ENCODE data around the gene CD320.
A peak's percentile ranks its signal among the peaks of the same experiment; 100 is the strongest.
"Not testable (repeated sequence)": the region's sequence is repeated elsewhere in the genome, so short reads cannot be mapped to it uniquely, and the experiment has no call there.

CD320 gene

DNA sequence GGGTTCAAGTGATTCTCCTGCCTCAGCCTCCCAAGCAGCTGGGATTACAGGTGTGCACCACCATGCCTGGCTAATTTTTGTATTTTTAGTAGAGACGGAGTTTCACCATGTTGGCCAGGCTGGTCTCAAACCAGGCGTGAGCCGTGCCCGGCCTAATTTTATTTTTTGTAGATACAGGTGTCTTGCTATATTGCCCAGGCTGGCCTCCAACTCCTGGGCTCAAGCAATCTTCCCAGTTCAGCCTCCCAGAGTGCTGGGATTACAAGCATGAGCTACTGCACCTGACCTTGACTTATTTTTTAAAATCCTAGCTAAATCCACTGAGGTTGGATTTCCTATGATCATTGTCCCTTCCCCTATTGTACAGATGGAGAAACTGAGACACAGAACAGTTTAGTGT lies 33.3 kb upstream of the CD320 start:
- H3K4me3 ChIP-seq (ENCODE audit: low read length); H3K4me1 ChIP-seq (ENCODE audit: insufficient read depth, low read length); H3K27ac ChIP-seq (ENCODE audit: low read depth, low read length); H3K9me3 ChIP-seq (ENCODE audit: insufficient read depth, low read depth, low read length); H3K36me3 ChIP-seq (ENCODE audit: insufficient read depth, low read length); H3K9ac ChIP-seq (ENCODE audit: low read depth, low read length): not testable (repeated sequence)
- peaks cover 40% of the 10 kb centered on the region for H3K27me3 ChIP-seq (ENCODE audit: insufficient read depth, low read length)
- 87% methylated on average over 4 of the region's 4 CpGs for WGBS

DNA sequence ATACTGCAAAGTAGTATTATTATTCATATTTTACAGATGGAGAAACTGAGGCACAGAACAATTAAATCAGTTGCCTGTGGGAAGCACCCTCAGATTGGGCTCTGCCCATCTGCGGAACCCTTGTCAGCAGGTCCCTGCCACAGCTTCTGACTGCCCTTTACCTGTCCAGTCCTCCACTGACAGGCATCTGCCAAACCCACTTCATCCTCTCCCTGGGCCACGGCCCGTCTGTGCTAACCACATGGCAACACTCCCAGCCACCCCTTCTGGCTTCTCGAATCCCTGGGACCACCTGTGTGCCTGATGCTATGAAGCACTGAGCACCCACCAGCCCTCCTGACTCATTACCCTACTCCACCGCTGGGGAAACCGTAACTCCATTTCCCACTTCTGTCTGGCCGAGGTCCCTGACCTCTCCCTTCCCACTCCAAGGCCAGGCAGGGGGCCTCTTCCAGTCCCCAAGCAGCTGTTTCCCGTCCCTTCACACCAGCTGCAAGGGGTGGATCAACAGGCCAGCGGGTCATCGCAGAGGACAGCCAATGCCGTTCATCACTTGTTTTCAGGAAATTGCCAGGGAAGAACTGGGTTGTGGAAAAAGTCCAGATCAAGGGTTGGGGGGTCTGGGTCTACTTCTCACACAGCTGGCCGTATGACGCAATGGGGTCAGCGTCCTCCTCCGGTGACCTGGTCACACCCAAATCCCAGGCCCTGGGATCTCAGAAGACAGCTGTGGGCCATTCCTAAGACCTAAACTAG lies 32.4 kb upstream of the CD320 start:
- WGBS, result 63% methylated on average over 15 of the region's 15 CpGs

DNA sequence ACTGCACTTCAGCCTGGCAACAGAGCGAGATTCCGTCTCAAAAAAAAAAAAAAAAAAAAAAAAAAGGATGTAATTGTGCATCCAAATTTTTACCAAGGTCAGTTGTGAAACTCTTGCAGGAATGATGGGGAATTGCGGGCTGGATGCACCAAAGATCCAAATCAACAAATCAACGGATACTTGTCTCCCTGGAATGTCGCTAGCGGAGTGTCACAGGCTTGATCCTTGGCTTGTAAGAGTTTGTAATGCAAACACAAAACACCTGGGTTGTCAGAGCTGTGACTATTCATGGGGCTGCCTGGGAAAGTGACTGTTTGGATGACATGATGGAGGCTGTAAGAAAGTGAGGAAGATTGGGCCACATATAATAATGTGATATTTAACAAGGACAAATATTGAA lies 30.7 kb upstream of the CD320 start:
- H3K4me1 ChIP-seq (ENCODE audit: insufficient read depth, low read length), result no peaks in the 10 kb centered on the region
- WGBS, result 65% methylated on average over 4 of the region's 6 CpGs
- H3K27me3 ChIP-seq (ENCODE audit: insufficient read depth, low read length), result peaks cover 60% of the 10 kb centered on the region

More for the DNA sequence above, 32.4 kb upstream of the CD320 start:
- Histone ChIP-seq H3K27ac (ENCODE audit: low read depth, low read length) (no peak overlapping the region), H3K9ac (ENCODE audit: low read depth, low read length) (no peak overlapping the region), H3K9me3 (ENCODE audit: insufficient read depth, low read depth, low read length) (no peaks in the 10 kb centered on the region), H3K4me1 (ENCODE audit: insufficient read depth, low read length) (no peaks in the 10 kb centered on the region), H3K36me3 (ENCODE audit: insufficient read depth, low read length) (no peaks in the 10 kb centered on the region), H3K4me3 (ENCODE audit: low read length) (no peak overlapping the region), H3K27me3 (ENCODE audit: insufficient read depth, low read length) (peaks cover 50% of the 10 kb centered on the region)

DNA sequence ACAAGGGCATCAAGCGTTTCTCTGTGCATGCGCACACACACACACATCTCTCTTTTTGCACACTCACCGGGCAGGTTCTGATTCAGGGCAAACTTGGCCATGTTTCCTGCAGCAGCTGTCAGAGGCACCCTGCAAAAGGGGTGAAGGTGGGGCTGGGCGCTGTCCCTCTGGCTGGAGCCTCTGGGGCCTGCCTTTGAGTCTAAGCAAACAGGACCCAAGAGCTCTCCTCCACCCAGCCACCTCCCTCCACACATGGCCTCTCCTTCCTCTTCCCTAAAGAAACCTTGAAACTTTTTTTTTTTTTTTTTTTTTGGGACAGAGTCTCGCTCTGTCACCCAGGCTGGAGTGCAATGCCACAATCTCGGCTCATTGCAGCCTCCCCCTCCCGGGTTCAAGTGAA lies 29.6 kb upstream of the CD320 start:
- Histone ChIP-seq H3K9ac (ENCODE audit: low read depth, low read length) (no peak overlapping the region), H3K4me1 (ENCODE audit: insufficient read depth, low read length) (no peaks in the 10 kb centered on the region), H3K27me3 (ENCODE audit: insufficient read depth, low read length) (peaks cover 64% of the 10 kb centered on the region), H3K9me3 (ENCODE audit: insufficient read depth, low read depth, low read length) (no peaks in the 10 kb centered on the region), H3K27ac (ENCODE audit: low read depth, low read length) (no peak overlapping the region), H3K4me3 (ENCODE audit: low read length) (no peak overlapping the region), H3K36me3 (ENCODE audit: insufficient read depth, low read length) (no peaks in the 10 kb centered on the region)
- 93% methylated on average over 7 of the region's 7 CpGs for WGBS

More for the DNA sequence above, 30.7 kb upstream of the CD320 start:
- H3K9ac ChIP-seq (ENCODE audit: low read depth, low read length), result no peak overlapping the region
- H3K4me3 ChIP-seq (ENCODE audit: low read length), result no peak overlapping the region
- no peaks in the 10 kb centered on the region for H3K36me3 ChIP-seq (ENCODE audit: insufficient read depth, low read length)
- H3K9me3 ChIP-seq (ENCODE audit: insufficient read depth, low read depth, low read length), result no peaks in the 10 kb centered on the region
- H3K27ac ChIP-seq (ENCODE audit: low read depth, low read length), result no peak overlapping the region

DNA sequence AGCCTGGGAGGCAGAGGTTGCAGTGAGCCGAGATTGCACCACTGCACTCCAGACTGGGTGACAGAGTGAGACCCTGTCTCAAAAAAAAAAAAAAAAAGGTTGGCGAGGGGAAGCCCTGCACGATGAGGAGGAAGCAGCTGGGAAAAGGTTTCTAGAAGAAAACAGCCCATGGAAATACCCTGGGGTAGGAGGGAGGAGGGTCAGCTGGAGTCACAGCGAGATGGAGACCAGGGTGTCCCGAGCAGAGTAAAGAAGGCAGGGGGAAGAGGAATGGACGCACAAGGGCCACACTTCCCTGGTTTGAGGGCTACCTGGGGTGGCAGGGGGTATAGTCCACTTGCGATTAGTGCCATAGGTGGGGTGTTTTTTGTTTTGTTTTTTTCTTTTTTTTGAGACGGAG lies 28.5 kb upstream of the CD320 start:
- H3K27ac ChIP-seq (ENCODE audit: low read depth, low read length), result no peak overlapping the region
- H3K9ac ChIP-seq (ENCODE audit: low read depth, low read length), result no peak overlapping the region
- no peaks in the 10 kb centered on the region for H3K4me1 ChIP-seq (ENCODE audit: insufficient read depth, low read length)
- no peaks in the 10 kb centered on the region for H3K9me3 ChIP-seq (ENCODE audit: insufficient read depth, low read depth, low read length)
- peaks cover 63% of the 10 kb centered on the region for H3K27me3 ChIP-seq (ENCODE audit: insufficient read depth, low read length)
- 85% methylated on average over 8 of the region's 8 CpGs for WGBS
- no peaks in the 10 kb centered on the region for H3K36me3 ChIP-seq (ENCODE audit: insufficient read depth, low read length)
- H3K4me3 ChIP-seq (ENCODE audit: low read length), result no peak overlapping the region

DNA sequence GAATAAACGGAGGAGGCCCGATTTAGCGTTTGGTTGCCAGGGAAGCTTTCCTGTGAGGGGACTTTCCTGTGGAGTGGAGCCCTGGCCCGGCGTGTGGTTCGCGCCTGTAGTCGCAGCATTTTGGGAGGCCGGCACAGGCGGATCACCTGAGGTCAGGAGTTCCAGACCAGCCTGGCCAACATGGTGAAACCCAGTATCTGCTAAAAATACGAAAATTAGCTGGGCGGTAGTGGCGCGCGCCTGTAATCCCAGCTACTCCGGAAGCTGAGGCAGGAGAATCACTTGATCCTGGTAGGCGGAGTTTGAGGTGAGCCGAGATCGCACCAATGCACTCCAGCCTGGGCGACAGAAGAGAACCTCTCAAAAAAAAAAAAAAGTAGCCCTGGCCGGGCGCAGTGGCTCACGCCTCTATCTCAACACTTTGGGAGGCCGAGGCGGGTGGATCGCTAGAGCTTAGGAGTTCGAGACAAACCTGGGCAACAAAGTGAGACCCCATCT lies 28.0 kb upstream of the CD320 start:
- Histone ChIP-seq H3K9me3 (ENCODE audit: insufficient read depth, low read depth, low read length) (no peaks in the 10 kb centered on the region), H3K36me3 (ENCODE audit: insufficient read depth, low read length) (no peaks in the 10 kb centered on the region), H3K4me1 (ENCODE audit: insufficient read depth, low read length) (no peaks in the 10 kb centered on the region), H3K27me3 (ENCODE audit: insufficient read depth, low read length) (peaks cover 66% of the 10 kb centered on the region), H3K9ac (ENCODE audit: low read depth, low read length) (no peak overlapping the region), H3K27ac (ENCODE audit: low read depth, low read length) (no peak overlapping the region), H3K4me3 (ENCODE audit: low read length) (no peak overlapping the region)
- WGBS, result 71% methylated on average over 27 of the region's 27 CpGs

DNA sequence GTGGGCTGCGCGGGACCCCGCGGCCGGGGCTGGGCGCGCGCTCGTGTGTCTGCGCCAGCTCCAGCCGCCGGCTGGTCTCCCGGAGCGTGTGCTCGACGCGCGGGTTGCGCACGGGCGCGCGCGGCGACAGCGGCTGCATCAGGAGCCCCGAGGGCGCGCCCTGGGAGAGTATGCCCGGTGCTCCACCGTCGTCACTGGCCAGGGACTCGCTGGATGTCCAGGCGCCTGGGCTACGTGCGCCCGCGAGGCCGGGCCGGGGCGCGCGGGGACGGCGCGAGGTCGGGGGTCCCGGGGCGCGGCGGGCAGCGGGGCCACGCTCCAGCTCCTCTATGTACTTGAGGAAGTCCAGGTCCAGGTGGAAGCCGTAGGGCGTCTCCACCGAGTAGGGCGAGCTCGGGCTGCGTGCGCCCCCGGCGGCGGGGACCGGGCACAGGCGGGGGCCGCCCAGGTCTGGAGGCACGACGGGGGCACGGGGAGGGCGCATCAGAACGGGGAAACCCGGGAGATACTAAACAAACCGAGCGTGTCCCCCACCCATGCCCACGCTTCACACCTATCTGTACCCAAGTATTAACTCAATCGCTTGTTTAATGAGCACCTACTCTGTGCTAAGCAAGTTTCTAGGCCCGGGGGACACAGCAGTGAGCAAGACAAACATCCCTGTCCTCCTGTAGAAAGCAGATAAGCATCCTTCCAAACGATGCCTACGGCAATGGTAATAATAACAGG lies 27.3 kb upstream of the CD320 start:
- H3K4me3 ChIP-seq (ENCODE audit: low read length), result peak overlapping the region; percentile 58
- no peaks in the 10 kb centered on the region for H3K4me1 ChIP-seq (ENCODE audit: insufficient read depth, low read length)
- no peaks in the 10 kb centered on the region for H3K36me3 ChIP-seq (ENCODE audit: insufficient read depth, low read length)
- H3K9ac ChIP-seq (ENCODE audit: low read depth, low read length), result no peak overlapping the region
- WGBS, result 6% methylated on average over 79 of the region's 79 CpGs
- peaks cover 63% of the 10 kb centered on the region for H3K27me3 ChIP-seq (ENCODE audit: insufficient read depth, low read length)
- H3K9me3 ChIP-seq (ENCODE audit: insufficient read depth, low read depth, low read length), result no peaks in the 10 kb centered on the region
- no peak overlapping the region for H3K27ac ChIP-seq (ENCODE audit: low read depth, low read length)

DNA sequence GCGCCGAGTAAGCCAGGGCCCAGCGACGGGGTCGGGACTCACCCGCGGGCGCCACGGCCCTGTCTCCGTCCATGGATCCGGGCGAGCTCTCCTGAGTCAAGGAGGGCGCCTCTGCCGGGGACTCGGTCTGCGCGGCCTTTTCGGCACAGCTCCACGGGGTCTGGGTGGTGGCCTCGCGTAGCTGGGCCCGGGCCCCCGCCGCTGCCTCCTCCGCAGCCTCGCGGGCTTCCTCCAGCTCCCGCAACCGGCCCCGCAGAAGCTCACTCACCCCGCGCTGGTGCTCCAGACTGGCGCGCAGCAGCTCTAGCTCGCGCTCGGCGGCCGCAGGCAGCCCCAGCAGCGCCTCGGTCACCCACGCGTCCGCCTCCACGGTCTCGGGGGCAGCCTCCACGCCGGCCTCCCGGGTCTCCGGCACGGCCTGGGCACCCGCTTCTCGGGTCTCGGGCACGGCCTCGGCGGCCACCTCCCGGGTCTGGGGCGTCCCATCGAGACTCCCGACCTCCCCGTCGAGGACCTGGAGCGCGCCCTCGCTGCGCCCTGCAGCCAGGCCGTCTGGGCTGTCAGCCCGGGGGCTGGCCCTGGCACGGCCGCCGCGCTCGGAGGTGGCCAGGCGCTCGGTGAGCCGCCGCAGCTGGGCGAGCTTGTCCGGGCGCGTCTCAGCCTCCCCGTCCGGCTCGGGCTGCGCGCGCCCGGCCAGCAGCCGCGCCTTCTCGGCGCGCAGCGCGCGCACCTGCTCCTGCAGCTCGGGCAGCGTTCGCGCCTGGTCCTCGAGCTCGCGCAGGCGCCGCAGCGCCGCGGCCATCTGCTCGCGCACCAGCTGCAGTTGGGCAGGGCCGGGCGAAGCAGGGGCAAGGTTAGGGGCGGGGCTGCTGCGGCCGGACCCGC lies 26.5 kb upstream of the CD320 start:
- Histone ChIP-seq H3K36me3 (ENCODE audit: insufficient read depth, low read length) (no peaks in the 10 kb centered on the region), H3K4me3 (ENCODE audit: low read length) (peak overlapping the region; percentile 58), H3K9me3 (ENCODE audit: insufficient read depth, low read depth, low read length) (no peaks in the 10 kb centered on the region), H3K27me3 (ENCODE audit: insufficient read depth, low read length) (peaks cover 59% of the 10 kb centered on the region), H3K9ac (ENCODE audit: low read depth, low read length) (peak overlapping the region; percentile 30; the same call in 1 of the 2 replicates), H3K4me1 (ENCODE audit: insufficient read depth, low read length) (no peaks in the 10 kb centered on the region), H3K27ac (ENCODE audit: low read depth, low read length) (no peak overlapping the region)
- 2% methylated on average over 117 of the region's 117 CpGs for WGBS

DNA sequence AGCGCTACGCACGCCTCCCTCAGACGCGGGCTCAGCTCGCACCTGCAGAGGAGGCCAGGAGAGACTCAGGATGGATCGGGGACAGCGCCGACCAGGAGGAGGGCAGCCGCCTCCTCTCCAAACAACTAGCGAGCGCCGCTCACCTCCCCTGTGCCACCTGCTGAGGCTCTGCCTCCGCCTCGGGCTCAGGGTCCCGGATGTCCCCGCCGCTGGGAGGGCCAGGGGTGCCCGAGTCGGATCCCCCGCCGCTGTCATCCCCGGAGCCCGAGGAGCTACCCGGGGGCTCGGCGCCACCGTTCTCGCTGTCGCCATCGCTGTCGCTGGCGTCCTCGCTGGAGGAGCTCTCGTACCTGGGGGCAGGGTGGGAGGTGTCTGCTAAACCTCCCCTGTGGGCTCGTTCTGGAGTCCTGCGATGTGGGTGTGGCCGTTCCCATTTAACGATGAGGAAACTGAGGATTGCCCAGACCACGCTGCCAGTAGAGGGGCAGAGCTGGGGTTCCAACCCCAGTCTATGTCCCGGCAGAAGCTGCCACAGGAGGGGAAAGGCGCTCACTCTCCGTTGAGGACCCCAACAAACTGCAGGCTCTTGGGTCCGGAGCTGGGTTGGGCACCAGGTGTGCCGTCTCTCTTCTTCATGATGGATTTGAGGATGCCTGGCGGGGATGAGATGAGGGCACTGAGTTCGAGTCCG lies 25.8 kb upstream of the CD320 start:
- H3K4me1 ChIP-seq (ENCODE audit: insufficient read depth, low read length), result no peaks in the 10 kb centered on the region
- H3K9me3 ChIP-seq (ENCODE audit: insufficient read depth, low read depth, low read length), result no peaks in the 10 kb centered on the region
- 6% methylated on average over 48 of the region's 48 CpGs for WGBS
- H3K36me3 ChIP-seq (ENCODE audit: insufficient read depth, low read length), result no peaks in the 10 kb centered on the region
- H3K4me3 ChIP-seq (ENCODE audit: low read length), result peak overlapping the region; percentile 58
- peaks cover 59% of the 10 kb centered on the region for H3K27me3 ChIP-seq (ENCODE audit: insufficient read depth, low read length)
- no peak overlapping the region for H3K27ac ChIP-seq (ENCODE audit: low read depth, low read length)
- no peak overlapping the region; the same call in 1 of the 2 replicates for H3K9ac ChIP-seq (ENCODE audit: low read depth, low read length)

DNA sequence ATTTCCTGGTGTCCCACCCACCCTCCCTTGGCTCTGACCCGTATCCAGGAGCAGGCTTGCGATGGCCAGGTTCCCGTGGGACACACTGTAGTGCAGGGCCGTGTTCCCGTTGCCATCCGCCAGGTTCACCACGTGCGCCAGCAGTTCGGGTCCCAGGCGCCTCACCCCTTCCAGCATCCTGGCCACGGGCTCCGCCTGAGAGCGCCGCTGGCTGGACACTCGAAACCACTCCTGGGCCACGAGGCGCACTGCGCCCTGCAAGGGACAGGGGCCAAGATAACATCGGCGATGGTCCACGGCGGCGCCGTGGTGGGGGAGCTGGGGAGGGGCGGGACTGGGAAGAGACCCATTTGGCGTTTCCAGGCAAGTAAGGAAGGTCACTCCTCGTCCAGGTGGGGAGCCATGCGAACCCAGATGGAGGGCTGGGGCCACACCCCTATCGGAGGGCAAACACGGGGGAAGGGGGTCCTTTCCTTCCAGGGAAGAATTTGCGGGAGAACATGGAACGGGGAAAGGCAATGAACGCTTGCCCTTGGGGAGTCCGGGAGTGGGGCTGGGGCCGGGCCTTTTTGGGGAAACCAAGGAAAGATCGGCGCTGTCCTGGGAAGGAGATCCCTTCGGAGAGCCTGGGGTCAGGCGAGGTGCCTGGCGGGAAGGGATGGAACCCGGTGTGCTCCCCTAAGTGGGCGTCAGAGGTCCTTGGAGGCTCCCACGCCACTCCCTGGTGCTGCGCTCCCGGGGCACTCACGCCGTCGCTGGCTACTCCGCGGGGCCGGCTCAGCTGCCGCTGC lies 25.0 kb upstream of the CD320 start:
- Histone ChIP-seq H3K36me3 (ENCODE audit: insufficient read depth, low read length) (no peaks in the 10 kb centered on the region), H3K4me1 (ENCODE audit: insufficient read depth, low read length) (no peaks in the 10 kb centered on the region), H3K27me3 (ENCODE audit: insufficient read depth, low read length) (peaks cover 59% of the 10 kb centered on the region), H3K9ac (ENCODE audit: low read depth, low read length) (no peak overlapping the region), H3K4me3 (ENCODE audit: low read length) (peak overlapping the region; percentile 58), H3K9me3 (ENCODE audit: insufficient read depth, low read depth, low read length) (no peaks in the 10 kb centered on the region), H3K27ac (ENCODE audit: low read depth, low read length) (no peak overlapping the region)
- WGBS, result 20% methylated on average over 52 of the region's 52 CpGs
